ENCODE data around the gene XRCC5. TPM values are rescaled to one million over a fixed set of nuclear protein-coding genes. Genes with fewer than 3 reads are reported as not detected.

Gene XRCC5
- total RNA-seq, 4 donors from 2014 or later, result 113 to 149 (median 137) TPM

DNA sequence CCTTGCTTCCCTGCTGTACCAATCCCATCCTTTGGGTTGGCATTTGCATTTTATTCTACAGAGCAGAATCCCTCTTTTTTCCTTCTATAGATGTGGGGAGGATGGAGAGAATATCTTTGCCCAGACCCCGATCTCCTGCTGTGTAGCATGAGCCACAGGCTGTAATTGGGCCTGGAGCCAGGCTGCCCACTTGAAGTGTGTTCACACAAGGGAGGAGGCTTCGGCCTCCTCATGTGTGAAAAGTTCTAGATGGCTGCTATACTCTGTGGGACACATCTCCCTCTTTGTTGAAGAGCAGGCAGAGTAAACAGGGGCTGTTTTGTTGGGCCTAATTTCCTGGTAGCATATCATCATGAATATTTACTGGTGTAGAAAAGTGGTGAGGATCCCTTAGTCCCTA, 126.3 kb downstream of the XRCC5 start:
- H3K9me3 ChIP-seq, result peaks cover 0 to 19% (median 18%) of the 10 kb centered on the region in 4 donors
- no peaks in the 10 kb centered on the region for H3K36me3 ChIP-seq
- 81% methylated on average over 2 of the region's 2 CpGs for WGBS
- no peak overlapping the region for H3K4me3 ChIP-seq
- no peaks in the 10 kb centered on the region for H3K27me3 ChIP-seq
- no peak for TF ChIP-seq POLR2AphosphoS5 (IDR thresholded peaks at IDR 0.05)
- TF ChIP-seq, protein P1, sequence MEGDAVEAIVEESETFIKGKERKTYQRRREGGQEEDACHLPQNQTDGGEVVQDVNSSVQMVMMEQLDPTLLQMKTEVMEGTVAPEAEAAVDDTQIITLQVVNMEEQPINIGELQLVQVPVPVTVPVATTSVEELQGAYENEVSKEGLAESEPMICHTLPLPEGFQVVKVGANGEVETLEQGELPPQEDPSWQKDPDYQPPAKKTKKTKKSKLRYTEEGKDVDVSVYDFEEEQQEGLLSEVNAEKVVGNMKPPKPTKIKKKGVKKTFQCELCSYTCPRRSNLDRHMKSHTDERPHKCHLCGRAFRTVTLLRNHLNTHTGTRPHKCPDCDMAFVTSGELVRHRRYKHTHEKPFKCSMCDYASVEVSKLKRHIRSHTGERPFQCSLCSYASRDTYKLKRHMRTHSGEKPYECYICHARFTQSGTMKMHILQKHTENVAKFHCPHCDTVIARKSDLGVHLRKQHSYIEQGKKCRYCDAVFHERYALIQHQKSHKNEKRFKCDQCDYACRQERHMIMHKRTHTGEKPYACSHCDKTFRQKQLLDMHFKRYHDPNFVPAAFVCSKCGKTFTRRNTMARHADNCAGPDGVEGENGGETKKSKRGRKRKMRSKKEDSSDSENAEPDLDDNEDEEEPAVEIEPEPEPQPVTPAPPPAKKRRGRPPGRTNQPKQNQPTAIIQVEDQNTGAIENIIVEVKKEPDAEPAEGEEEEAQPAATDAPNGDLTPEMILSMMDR (IDR thresholded peaks at IDR 0.05), result no peak
- TF ChIP-seq POLR2A (IDR thresholded peaks at IDR 0.05; ENCODE audit: low read depth), result no peak
- no peak for TF ChIP-seq EP300 (IDR thresholded peaks at IDR 0.05)
- peak; percentile 29 for DNase-seq (ENCODE audit: extremely low spot score)
- intact Hi-C loops (cut with DNase I), result no loop called here
- H3K4me1 ChIP-seq, result no peaks in the 10 kb centered on the region
- no peak overlapping the region for H3K27ac ChIP-seq (replicated peaks in 1 of 4)

DNA sequence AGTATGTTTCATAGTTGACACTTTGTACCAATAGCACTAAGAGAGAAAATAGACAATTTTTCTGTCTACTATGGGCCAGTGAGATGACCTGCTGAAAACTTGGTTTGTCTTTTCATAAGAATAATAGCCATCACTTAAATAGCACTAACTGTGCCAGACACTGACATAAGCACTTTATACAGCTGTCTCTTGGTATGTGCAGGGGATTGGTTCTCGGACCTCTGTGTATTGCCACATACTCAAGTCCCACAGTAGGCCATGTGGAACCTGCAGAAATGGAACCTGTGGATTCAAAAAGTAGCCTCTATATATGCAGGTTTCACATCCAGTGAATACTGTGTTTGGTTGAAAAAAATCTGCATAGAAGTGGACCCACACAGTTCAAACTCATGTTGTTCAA, 126.7 kb downstream of the XRCC5 start:
- no peaks in the 10 kb centered on the region for H3K27me3 ChIP-seq
- intact Hi-C loops (cut with DNase I), result no loop called here
- TF ChIP-seq POLR2A (IDR thresholded peaks at IDR 0.05; ENCODE audit: low read depth) (no peak), POLR2AphosphoS5 (IDR thresholded peaks at IDR 0.05) (no peak), EP300 (IDR thresholded peaks at IDR 0.05) (no peak)
- TF ChIP-seq, protein P1 (IDR thresholded peaks at IDR 0.05), result no peak
- DNase-seq (ENCODE audit: extremely low spot score), result peak; percentile 57
- WGBS, result 100% methylated on average over 1 of the region's 1 CpG
- H3K27ac ChIP-seq (replicated peaks in 1 of 4), result no peak overlapping the region
- H3K4me1 ChIP-seq, result no peaks in the 10 kb centered on the region
- peaks cover 0 to 19% (median 16%) of the 10 kb centered on the region in 4 donors for H3K9me3 ChIP-seq
- H3K36me3 ChIP-seq, result no peaks in the 10 kb centered on the region
- no peak overlapping the region for H3K4me3 ChIP-seq

- Histone ChIP-seq H3K36me3 (no peaks in the 10 kb centered on the region), H3K27ac (replicated peaks in 1 of 4) (no peak overlapping the region), H3K9me3 (peaks cover 0 to 13% (median 11%) of the 10 kb centered on the region in 4 donors), H3K4me3 (no peak overlapping the region), H3K4me1 (no peaks in the 10 kb centered on the region), H3K27me3 (no peaks in the 10 kb centered on the region)
- TF ChIP-seq POLR2A (IDR thresholded peaks at IDR 0.05; ENCODE audit: low read depth) (no peak), POLR2AphosphoS5 (IDR thresholded peaks at IDR 0.05) (no peak), EP300 (IDR thresholded peaks at IDR 0.05) (no peak)
- TF ChIP-seq, protein P1 (IDR thresholded peaks at IDR 0.05), result no peak
- peak; percentile 70 for DNase-seq (ENCODE audit: extremely low spot score)
- WGBS, result 85% methylated on average over 1 of the region's 1 CpG
- intact Hi-C loops (cut with DNase I), result no loop called here
These were observed 127.3 kb downstream of the XRCC5 start for GRCh38 chr2:216236486-216236885.

GRCh38 chr2:216242365-216242764, 133.2 kb downstream of the XRCC5 start:
- no peaks in the 10 kb centered on the region for H3K9me3 ChIP-seq
- H3K4me1 ChIP-seq, result no peaks in the 10 kb centered on the region
- no peak overlapping the region for H3K4me3 ChIP-seq
- H3K27ac ChIP-seq (replicated peaks in 1 of 4), result no peak overlapping the region
- intact Hi-C loops (cut with DNase I), result no loop called here
- TF ChIP-seq, protein P1 (IDR thresholded peaks at IDR 0.05), result no peak
- TF ChIP-seq POLR2AphosphoS5 (IDR thresholded peaks at IDR 0.05) (no peak), POLR2A (IDR thresholded peaks at IDR 0.05; ENCODE audit: low read depth) (no peak), EP300 (IDR thresholded peaks at IDR 0.05) (no peak)
- 44% methylated on average over 6 of the region's 6 CpGs for WGBS
- peak; percentile 86 for DNase-seq (ENCODE audit: extremely low spot score)
- no peaks in the 10 kb centered on the region for H3K27me3 ChIP-seq
- no peaks in the 10 kb centered on the region for H3K36me3 ChIP-seq

GRCh38 chr2:216243026-216243425, 133.9 kb downstream of the XRCC5 start:
- no peak overlapping the region for H3K27ac ChIP-seq (replicated peaks in 1 of 4)
- TF ChIP-seq EP300 (IDR thresholded peaks at IDR 0.05) (no peak), POLR2AphosphoS5 (IDR thresholded peaks at IDR 0.05) (no peak), POLR2A (IDR thresholded peaks at IDR 0.05; ENCODE audit: low read depth) (no peak)
- TF ChIP-seq, protein P1 (IDR thresholded peaks at IDR 0.05), result no peak
- peak; percentile 55 for DNase-seq (ENCODE audit: extremely low spot score)
- intact Hi-C loops (cut with DNase I), result no loop called here
- no peaks in the 10 kb centered on the region for H3K27me3 ChIP-seq
- no peaks in the 10 kb centered on the region for H3K36me3 ChIP-seq
- H3K9me3 ChIP-seq, result no peaks in the 10 kb centered on the region
- H3K4me3 ChIP-seq, result no peak overlapping the region
- WGBS, result 89% methylated on average over 3 of the region's 3 CpGs
- no peaks in the 10 kb centered on the region for H3K4me1 ChIP-seq
